Measurements from ENCODE around the gene MTMR12. TPM values are rescaled to one million over a fixed set of nuclear protein-coding genes. Genes with fewer than 3 reads are reported as not detected.

The MTMR12 gene
- total and polyA plus RNA-seq, 2 donors (not counting 3 experiments of a cell fraction or from before 2014, with no cell fraction given): 18.2 to 38.6 TPM

GRCh38 chr5:32326216-32326772, 13.6 kb upstream of the MTMR12 start:
- Histone ChIP-seq H3K4me2 (ENCODE audit: insufficient read depth, low read length) (no peak overlapping the region), H2AFZ (ENCODE audit: low read depth, low read length) (no peak overlapping the region), H3K4me1 (ENCODE audit: control insufficient read depth, extremely low read depth, insufficient read depth, low read length) (no peaks in the 10 kb centered on the region), H3K79me2 (ENCODE audit: control insufficient read depth, insufficient read depth, low read length) (no peaks in the 10 kb centered on the region), H3K27me3 (ENCODE audit: control insufficient read depth in 2 of 2, insufficient read depth in 2 of 2, low read length in 2 of 2) (no peaks in the 10 kb centered on the region), H4K20me1 (replicated peaks; ENCODE audit: control insufficient read depth, extremely low read depth, insufficient read depth, low read length) (no peaks in the 10 kb centered on the region), H3K9me3 (replicated peaks; ENCODE audit: control insufficient read depth, insufficient read depth, low read length) (no peaks in the 10 kb centered on the region), H3K9me1 (replicated peaks; ENCODE audit: control insufficient read depth, extremely low read depth, insufficient read depth, low read length) (no peaks in the 10 kb centered on the region), H3K9ac (replicated peaks; ENCODE audit: extremely low read depth, insufficient read depth, low read length) (no peak overlapping the region), H3K27ac (ENCODE audit: insufficient read depth, low read depth, low read length) (no peak overlapping the region), H3K4me3 (replicated peaks in 1 of 3; ENCODE audit: insufficient read depth in 1 of 3, low read depth in 1 of 3, low read length in 3 of 3) (no peak overlapping the region), H3K36me3 (ENCODE audit: control insufficient read depth in 2 of 2, extremely low read depth in 1 of 2, insufficient read depth in 2 of 2, low read length in 2 of 2) (no peaks in the 10 kb centered on the region)
- dilution Hi-C loops (cut with MboI; ENCODE audit: extremely low pct_ligation_motif_present, low sequenced_read_pairs) (no loop called here), intact Hi-C loops (cut with micrococcal nuclease) (no loop called here)
- FAIRE-seq: no peak
- no peak for DNase-seq (ENCODE audit: low read depth, low spot score)
- no TSS peak for BruUV-seq (replicated peaks)
- TF ChIP-seq FOS (IDR thresholded peaks at IDR 0.05; ENCODE audit: borderline replicate concordance, insufficient read depth, low read length) (no peak), GATA2 (IDR thresholded peaks at IDR 0.05; ENCODE audit: insufficient read depth, insufficient read length, low read depth, low read length) (no peak), POLR2AphosphoS5 (IDR thresholded peaks at IDR 0.05; ENCODE audit: insufficient read depth, low read depth, low read length) (no peak), MYC (IDR thresholded peaks at IDR 0.05; ENCODE audit: low read depth, low read length) (no peak), JUN (IDR thresholded peaks at IDR 0.05; ENCODE audit: borderline replicate concordance, insufficient read depth, insufficient read length, low read depth) (no peak), POLR2A (IDR thresholded peaks at IDR 0.05; ENCODE audit: low read depth, low read length) (no peak)
- TF ChIP-seq, protein P1, sequence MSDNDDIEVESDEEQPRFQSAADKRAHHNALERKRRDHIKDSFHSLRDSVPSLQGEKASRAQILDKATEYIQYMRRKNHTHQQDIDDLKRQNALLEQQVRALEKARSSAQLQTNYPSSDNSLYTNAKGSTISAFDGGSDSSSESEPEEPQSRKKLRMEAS (IDR thresholded peaks at IDR 0.05; ENCODE audit: insufficient read depth, insufficient read length): no peak
- ChIA-PET POLR2A (no interaction called here), CTCF (no interaction called here)

DNA sequence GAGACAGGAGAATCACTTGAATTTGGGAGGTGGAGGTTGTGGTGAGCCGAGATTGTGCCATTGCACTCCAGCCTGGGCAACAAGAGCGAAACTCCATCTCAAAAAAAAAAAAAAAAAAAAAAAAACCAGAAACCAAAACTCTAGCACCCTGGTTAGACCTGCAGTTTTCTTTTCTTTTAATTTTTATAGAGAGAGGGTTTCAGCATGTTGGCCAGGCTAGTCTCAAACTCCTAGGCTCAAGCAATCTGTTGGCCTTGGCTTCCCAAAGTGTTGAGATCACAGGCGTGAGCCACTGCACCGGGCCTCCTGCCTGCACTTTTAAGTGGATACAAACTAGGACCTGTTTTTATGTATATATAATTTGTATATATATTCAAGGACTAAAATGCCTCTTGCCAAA, 12.9 kb upstream of the MTMR12 start:
- dilution Hi-C loops (cut with MboI; ENCODE audit: extremely low pct_ligation_motif_present, low sequenced_read_pairs) (no loop called here), intact Hi-C loops (cut with micrococcal nuclease) (no loop called here)
- FAIRE-seq (no peak), DNase-seq (ENCODE audit: low read depth, low spot score) (no peak)
- Histone ChIP-seq H3K79me2 (ENCODE audit: control insufficient read depth, insufficient read depth, low read length) (no peaks in the 10 kb centered on the region), H3K9me3 (replicated peaks; ENCODE audit: control insufficient read depth, insufficient read depth, low read length) (no peaks in the 10 kb centered on the region), H3K4me3 (replicated peaks in 1 of 3; ENCODE audit: insufficient read depth in 1 of 3, low read depth in 1 of 3, low read length in 3 of 3) (no peak overlapping the region), H3K27ac (ENCODE audit: insufficient read depth, low read depth, low read length) (no peak overlapping the region), H3K4me1 (ENCODE audit: control insufficient read depth, extremely low read depth, insufficient read depth, low read length) (no peaks in the 10 kb centered on the region), H3K27me3 (ENCODE audit: control insufficient read depth in 2 of 2, insufficient read depth in 2 of 2, low read length in 2 of 2) (no peaks in the 10 kb centered on the region), H3K36me3 (ENCODE audit: control insufficient read depth in 2 of 2, extremely low read depth in 1 of 2, insufficient read depth in 2 of 2, low read length in 2 of 2) (no peaks in the 10 kb centered on the region), H3K4me2 (ENCODE audit: insufficient read depth, low read length) (no peak overlapping the region), H3K9ac (replicated peaks; ENCODE audit: extremely low read depth, insufficient read depth, low read length) (no peak overlapping the region), H4K20me1 (replicated peaks; ENCODE audit: control insufficient read depth, extremely low read depth, insufficient read depth, low read length) (no peaks in the 10 kb centered on the region), H2AFZ (ENCODE audit: low read depth, low read length) (no peak overlapping the region), H3K9me1 (replicated peaks; ENCODE audit: control insufficient read depth, extremely low read depth, insufficient read depth, low read length) (no peaks in the 10 kb centered on the region)
- BruUV-seq (replicated peaks): no TSS peak
- CTCF ChIA-PET: interaction anchor here (1.1 kb wide), 1 partner anchor 91 kb away, joined by 3 read pairs; no protein-coding TSS in a partner anchor
- POLR2A ChIA-PET: no interaction called here
- TF ChIP-seq GATA2 (IDR thresholded peaks at IDR 0.05; ENCODE audit: insufficient read depth, insufficient read length, low read depth, low read length) (no peak), POLR2AphosphoS5 (IDR thresholded peaks at IDR 0.05; ENCODE audit: insufficient read depth, low read depth, low read length) (no peak), FOS (IDR thresholded peaks at IDR 0.05; ENCODE audit: borderline replicate concordance, insufficient read depth, low read length) (no peak), EZH2 (IDR thresholded peaks at IDR 0.05; ENCODE audit: borderline replicate concordance, low read depth, low read length, severe bottlenecking) (no peak), MYC (IDR thresholded peaks at IDR 0.05; ENCODE audit: low read depth, low read length) (no peak), POLR2A (IDR thresholded peaks at IDR 0.05; ENCODE audit: low read depth, low read length) (no peak), JUN (IDR thresholded peaks at IDR 0.05; ENCODE audit: borderline replicate concordance, insufficient read depth, insufficient read length, low read depth) (no peak)
- TF ChIP-seq, protein P1 (IDR thresholded peaks at IDR 0.05; ENCODE audit: insufficient read depth, insufficient read length): no peak
- TF ChIP-seq, protein P2, sequence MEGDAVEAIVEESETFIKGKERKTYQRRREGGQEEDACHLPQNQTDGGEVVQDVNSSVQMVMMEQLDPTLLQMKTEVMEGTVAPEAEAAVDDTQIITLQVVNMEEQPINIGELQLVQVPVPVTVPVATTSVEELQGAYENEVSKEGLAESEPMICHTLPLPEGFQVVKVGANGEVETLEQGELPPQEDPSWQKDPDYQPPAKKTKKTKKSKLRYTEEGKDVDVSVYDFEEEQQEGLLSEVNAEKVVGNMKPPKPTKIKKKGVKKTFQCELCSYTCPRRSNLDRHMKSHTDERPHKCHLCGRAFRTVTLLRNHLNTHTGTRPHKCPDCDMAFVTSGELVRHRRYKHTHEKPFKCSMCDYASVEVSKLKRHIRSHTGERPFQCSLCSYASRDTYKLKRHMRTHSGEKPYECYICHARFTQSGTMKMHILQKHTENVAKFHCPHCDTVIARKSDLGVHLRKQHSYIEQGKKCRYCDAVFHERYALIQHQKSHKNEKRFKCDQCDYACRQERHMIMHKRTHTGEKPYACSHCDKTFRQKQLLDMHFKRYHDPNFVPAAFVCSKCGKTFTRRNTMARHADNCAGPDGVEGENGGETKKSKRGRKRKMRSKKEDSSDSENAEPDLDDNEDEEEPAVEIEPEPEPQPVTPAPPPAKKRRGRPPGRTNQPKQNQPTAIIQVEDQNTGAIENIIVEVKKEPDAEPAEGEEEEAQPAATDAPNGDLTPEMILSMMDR (IDR thresholded peaks at IDR 0.05; ENCODE audit: extremely low read depth in 1 of 2, insufficient read depth in 1 of 2, low read depth in 1 of 2, low read length in 2 of 2): no peak
